Activated B cell treated with CpG ODN at 0.5 μM for 24 hours (primary cell): Measurements from ENCODE around the gene PHF21A. TPM values are rescaled to one million over a fixed set of nuclear protein-coding genes. Genes with fewer than 3 reads are reported as not detected.
"Not testable (repeated sequence)": the region's sequence is repeated elsewhere in the genome, so short reads cannot be mapped to it uniquely, and the experiment has no call there.

ENCODE experiments used
- ATAC-seq: fragments of 200-7000 bp; cut with Tn5 transposase; one replicate; pipeline ENCODE4 v1.10.0; 2021; ENCODE audit warnings: low read depth, mild to moderate bottlenecking, moderate library complexity
- CTCF ChIA-PET: fragments of 350-600 bp; sonication (Branson Sonifier 250); formaldehyde crosslinking; loops from one replicate; lab custom pipeline; 2021; ENCODE audit warnings: antibody characterized with exemption; lab: Charles Lee
- POLR2A ChIA-PET: fragments of 350-600 bp; sonication (Branson Sonifier 250); formaldehyde crosslinking; loops from one replicate; lab custom pipeline; 2021; ENCODE audit warnings: antibody characterized with exemption; lab: Charles Lee
- DNase-seq: peaks from one replicate; pipeline ENCODE4 v3.0.0; 2022
- H3K27ac Mint-ChIP-seq: one replicate; pipeline ENCODE4 v1.8.0; 2020; ENCODE audit warnings: mixed read lengths
- H3K27me3 Mint-ChIP-seq: one replicate; pipeline ENCODE4 v1.8.0; 2021; ENCODE audit warnings: mixed read lengths
- H3K36me3 Mint-ChIP-seq: one replicate; pipeline ENCODE4 v1.8.0; 2021; ENCODE audit warnings: low read depth, mixed read lengths
- H3K4me1 Mint-ChIP-seq: one replicate; pipeline ENCODE4 v1.8.0; 2021; ENCODE audit warnings: mixed read lengths
- H3K4me3 Mint-ChIP-seq: one replicate; pipeline ENCODE4 v1.8.0; 2020; ENCODE audit warnings: mild to moderate bottlenecking, mixed read lengths
- H3K9me3 Mint-ChIP-seq: one replicate; pipeline ENCODE4 v1.8.0; 2020; ENCODE audit warnings: mixed read lengths
- intact Hi-C: fragments of 100-400 bp; cut with micrococcal nuclease; formaldehyde crosslinking; loops from one replicate; pipeline ENCODE4 v1.15.1; 2024
- total RNA-seq: library from RNA; stranded (reverse); gene quantifications from 2 replicates; pipeline ENCODE4 v1.2.3, GENCODE V29; 2022
- TF ChIP-seq, protein P1 (sequence below): fragments of 200-600 bp; IDR thresholded peaks from one replicate; pipeline ENCODE4 v1.8.0; 2022; ENCODE audit warnings: antibody characterized with exemption, mild to moderate bottlenecking

The PHF21A gene
- total RNA-seq, 1 donor from 2014 or later, result 71.0 TPM

DNA sequence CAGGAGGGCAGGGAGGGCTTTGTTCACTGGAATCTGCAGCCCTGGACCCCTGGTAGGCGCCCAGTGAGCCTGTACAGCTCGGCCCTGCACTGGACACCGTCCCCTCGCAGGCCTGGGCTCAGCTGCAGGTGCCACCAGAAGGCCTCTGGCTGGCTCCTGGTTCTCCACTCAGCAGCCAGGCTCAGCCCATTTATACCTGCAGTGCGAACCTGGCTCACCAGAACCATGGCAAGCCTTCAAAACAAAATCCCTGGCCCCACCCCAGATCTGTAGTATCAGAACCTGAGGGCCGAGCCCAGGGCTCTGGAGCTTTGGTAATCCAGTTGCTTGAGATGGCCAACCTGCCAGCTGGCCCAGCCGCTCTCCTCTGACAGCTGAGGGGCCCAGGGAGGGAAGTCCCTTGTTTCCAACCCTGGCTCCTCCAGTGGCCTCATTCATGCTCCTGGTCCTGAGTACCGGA lies 213.3 kb downstream of the PHF21A start:
- TF ChIP-seq, protein P1, sequence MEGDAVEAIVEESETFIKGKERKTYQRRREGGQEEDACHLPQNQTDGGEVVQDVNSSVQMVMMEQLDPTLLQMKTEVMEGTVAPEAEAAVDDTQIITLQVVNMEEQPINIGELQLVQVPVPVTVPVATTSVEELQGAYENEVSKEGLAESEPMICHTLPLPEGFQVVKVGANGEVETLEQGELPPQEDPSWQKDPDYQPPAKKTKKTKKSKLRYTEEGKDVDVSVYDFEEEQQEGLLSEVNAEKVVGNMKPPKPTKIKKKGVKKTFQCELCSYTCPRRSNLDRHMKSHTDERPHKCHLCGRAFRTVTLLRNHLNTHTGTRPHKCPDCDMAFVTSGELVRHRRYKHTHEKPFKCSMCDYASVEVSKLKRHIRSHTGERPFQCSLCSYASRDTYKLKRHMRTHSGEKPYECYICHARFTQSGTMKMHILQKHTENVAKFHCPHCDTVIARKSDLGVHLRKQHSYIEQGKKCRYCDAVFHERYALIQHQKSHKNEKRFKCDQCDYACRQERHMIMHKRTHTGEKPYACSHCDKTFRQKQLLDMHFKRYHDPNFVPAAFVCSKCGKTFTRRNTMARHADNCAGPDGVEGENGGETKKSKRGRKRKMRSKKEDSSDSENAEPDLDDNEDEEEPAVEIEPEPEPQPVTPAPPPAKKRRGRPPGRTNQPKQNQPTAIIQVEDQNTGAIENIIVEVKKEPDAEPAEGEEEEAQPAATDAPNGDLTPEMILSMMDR, result no peak
- ATAC-seq (no peak), DNase-seq (no peak)
- H3K36me3 Mint-ChIP-seq, result peaks cover 29% of the 10 kb centered on the region
- no peak overlapping the region for H3K27ac Mint-ChIP-seq
- no peak overlapping the region for H3K4me3 Mint-ChIP-seq
- intact Hi-C loops, result no loop called here
- H3K27me3 Mint-ChIP-seq, result no peaks in the 10 kb centered on the region
- CTCF ChIA-PET, result no interaction called here
- POLR2A ChIA-PET, result interaction anchor here (0.6 to 2.5 kb wide), 3 partner anchors 10 to 754 kb away, joined by 6 to 14 read pairs (median 8); partner anchors contain the start of gene PEX16
- peaks cover 14% of the 10 kb centered on the region for H3K4me1 Mint-ChIP-seq
- H3K9me3 Mint-ChIP-seq, result no peaks in the 10 kb centered on the region

DNA sequence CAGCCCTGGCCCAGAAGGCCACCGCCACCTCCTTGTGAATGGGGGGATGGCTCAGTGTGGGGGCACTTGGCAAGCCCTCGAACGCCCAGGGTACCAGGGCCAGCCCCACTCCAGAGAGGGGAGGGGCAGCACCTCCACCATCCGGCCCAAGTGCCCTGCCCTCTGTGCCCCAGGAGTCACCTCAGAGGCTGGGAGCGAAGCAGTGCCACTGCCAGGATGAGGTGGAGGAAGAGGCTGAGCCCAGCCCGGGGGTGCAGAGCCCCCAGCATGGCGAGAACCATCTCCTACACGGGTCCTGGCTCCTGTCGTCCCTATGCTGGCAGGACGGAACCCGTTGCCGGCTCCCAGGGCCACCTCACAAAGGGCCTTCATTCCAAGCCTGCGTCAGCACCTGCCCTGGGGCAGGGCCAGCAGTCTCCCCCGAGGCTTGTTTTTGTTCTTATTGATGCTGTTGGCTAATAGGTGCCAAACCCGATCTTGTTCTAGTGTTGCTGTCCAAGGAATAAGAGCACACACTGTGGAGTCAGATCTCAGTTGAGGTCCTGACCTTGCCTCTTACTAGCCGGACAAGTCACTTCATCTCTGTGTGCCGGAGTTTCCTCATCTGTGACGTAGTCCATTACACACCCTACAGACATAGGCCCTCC lies 214.2 kb downstream of the PHF21A start, which contains the start of gene FREY1:
TSS of gene FREY1 (minus strand) at position 307 of the 647 bp plus-strand sequence. CDS start at position 281, 26 bp downstream.
- CTCF ChIA-PET, result no interaction called here
- H3K4me1 Mint-ChIP-seq, result peaks cover 14% of the 10 kb centered on the region
- peak within 1 kb of the TSS; percentile 66 for H3K27ac Mint-ChIP-seq
- TF ChIP-seq, protein P1, result no peak
- no peak within 1 kb of the TSS for H3K4me3 Mint-ChIP-seq
- intact Hi-C loops, result no loop called here
- no peaks in the 10 kb centered on the region for H3K9me3 Mint-ChIP-seq
- H3K27me3 Mint-ChIP-seq, result no peaks in the 10 kb centered on the region
- peaks cover 28% of the 10 kb centered on the region for H3K36me3 Mint-ChIP-seq
- POLR2A ChIA-PET, result interaction anchor here (0.6 to 2.5 kb wide), 2 partner anchors 11 to 755 kb away, joined by 6 to 8 read pairs; partner anchors contain the start of gene PEX16
- DNase-seq (no peak), ATAC-seq (no peak)

DNA sequence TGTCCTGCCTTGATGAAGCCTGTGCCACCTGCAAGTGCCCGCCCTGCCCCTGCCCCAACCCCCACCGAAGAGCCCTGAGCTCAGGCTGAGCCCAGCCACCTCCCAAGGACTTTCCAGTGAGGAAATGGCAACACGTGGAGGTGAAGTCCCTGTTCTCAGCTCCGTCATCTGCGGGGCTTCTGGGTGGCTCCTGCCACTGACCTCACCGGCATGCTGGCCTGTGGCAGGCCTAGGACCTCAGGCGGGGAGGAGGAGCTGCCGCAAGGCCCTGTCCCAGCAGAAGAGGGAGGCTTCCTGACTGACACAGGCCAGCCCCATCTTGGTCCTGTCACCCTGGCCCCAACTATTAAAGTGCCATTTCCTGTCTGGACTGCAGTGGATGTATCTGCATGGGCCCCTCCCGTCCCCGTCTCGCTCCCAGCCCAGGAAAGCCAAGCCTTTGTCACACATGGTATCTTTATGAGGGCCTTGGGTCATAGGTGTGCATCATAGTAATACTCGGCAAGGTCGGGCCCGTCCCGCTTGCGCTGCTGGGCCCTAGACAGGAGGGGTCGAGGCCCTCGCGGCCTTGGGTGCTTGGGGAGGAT lies 215.1 kb downstream of the PHF21A start:
- ChIA-PET CTCF (no interaction called here), POLR2A (no interaction called here)
- TF ChIP-seq, protein P1, result no peak
- DNase-seq, result no peak
- Mint-ChIP-seq H3K27me3 (no peaks in the 10 kb centered on the region), H3K4me3 (no peak overlapping the region), H3K9me3 (no peaks in the 10 kb centered on the region), H3K27ac (peak overlapping the region; percentile 66), H3K36me3 (peaks cover 21% of the 10 kb centered on the region), H3K4me1 (peaks cover 14% of the 10 kb centered on the region)
- peak; percentile 11 for ATAC-seq
- intact Hi-C loops, result no loop called here

DNA sequence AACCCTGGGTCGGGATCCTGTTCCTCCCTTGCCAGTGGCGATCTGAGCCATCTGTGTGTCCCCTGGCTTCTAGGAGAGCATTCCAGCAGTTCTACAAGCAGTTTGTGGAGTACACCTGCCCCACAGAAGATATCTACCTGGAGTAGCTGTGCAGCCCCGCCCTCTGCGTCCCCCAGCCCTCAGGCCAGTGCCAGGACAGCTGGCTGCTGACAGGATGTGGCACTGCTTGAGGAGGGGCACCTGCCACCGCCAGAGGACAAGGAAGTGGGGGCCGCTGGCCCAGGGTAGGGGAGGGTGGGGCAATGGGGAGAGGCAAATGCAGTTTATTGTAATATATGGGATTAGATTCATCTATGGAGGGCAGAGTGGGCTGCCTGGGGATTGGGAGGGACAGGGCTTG lies 215.7 kb downstream of the PHF21A start:
- H3K27ac Mint-ChIP-seq, intact Hi-C loops, H3K9me3 Mint-ChIP-seq, H3K27me3 Mint-ChIP-seq, CTCF ChIA-PET, DNase-seq, H3K4me3 Mint-ChIP-seq: not testable (repeated sequence)
- Mint-ChIP-seq H3K4me1 (peaks cover 14% of the 10 kb centered on the region), H3K36me3 (peaks cover 16% of the 10 kb centered on the region)
- ATAC-seq, result peak; percentile 39
- POLR2A ChIA-PET, result interaction anchor here (0.7 kb wide), 1 partner anchor 20 kb away, joined by 3 read pairs; no protein-coding TSS in a partner anchor

DNA sequence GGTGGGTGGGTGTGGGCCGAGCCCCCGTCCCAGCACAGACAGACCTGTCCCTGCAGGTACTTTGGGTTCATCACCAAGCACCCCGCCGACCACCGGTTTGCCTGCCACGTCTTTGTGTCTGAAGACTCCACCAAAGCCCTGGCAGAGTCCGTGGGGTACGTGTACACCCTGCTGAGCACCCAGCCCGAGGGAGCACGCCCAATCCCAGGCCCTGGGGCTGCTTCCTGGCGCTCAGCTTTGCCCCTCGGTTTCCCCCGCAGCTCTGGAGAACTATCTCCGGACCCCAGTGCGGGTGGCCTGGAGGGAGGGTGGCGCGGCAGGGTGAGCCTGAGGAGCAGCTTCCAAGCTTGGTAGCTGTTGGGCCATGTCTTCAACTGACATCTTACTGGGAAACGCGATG lies 216.2 kb downstream of the PHF21A start:
- CTCF ChIA-PET, result no interaction called here
- H3K27ac Mint-ChIP-seq, result no peak overlapping the region
- H3K27me3 Mint-ChIP-seq, result peaks cover 4% of the 10 kb centered on the region
- TF ChIP-seq, protein P1, result no peak
- DNase-seq, result no peak
- no peak overlapping the region for H3K4me3 Mint-ChIP-seq
- POLR2A ChIA-PET, result interaction anchor here (0.7 to 1.3 kb wide), 2 partner anchors 11 to 21 kb away, joined by 3 to 4 read pairs; no protein-coding TSS in a partner anchor
- no peaks in the 10 kb centered on the region for H3K9me3 Mint-ChIP-seq
- ATAC-seq, result no peak
- intact Hi-C loops, result no loop called here
- H3K36me3 Mint-ChIP-seq, result peaks cover 11% of the 10 kb centered on the region
- H3K4me1 Mint-ChIP-seq, result peaks cover 14% of the 10 kb centered on the region
